Neural cell (in vitro differentiated cells): ENCODE results near the gene DNMT3A. TPM values are rescaled to one million over a fixed set of nuclear protein-coding genes. Genes with fewer than 3 reads are reported as not detected.

Source experiments
- H2AFZ ChIP-seq: fragments of 200-600, 300-800 bp; sonication (generic), shearing (Covaris generic); 2 replicates; pipeline ENCODE4 v1.6.0; 2014; ENCODE audit warnings: low read depth, mild to moderate bottlenecking, antibody characterized with exemption, low read length, moderate library complexity
- H3F3A ChIP-seq: fragments of 200-600 bp; shearing (Covaris generic); 2 replicates; pipeline ENCODE4 v1.6.1; 2016; ENCODE audit warnings: mild to moderate bottlenecking, moderate library complexity, mixed read lengths, antibody characterized with exemption, low read length; ENCODE audit not compliant: insufficient read depth, poor library complexity, severe bottlenecking
- H3K27ac ChIP-seq: fragments of 200-600, 300-800 bp; sonication (generic), shearing (Covaris generic); 2 replicates; pipeline ENCODE4 v1.5.1; 2014; ENCODE audit warnings: mild to moderate bottlenecking, low read length, moderate library complexity
- H3K27me3 ChIP-seq: fragments of 300-800, 200-600 bp; sonication (generic), shearing (Covaris generic); 2 replicates; pipeline ENCODE4 v1.6.0; 2014; ENCODE audit warnings: mild to moderate bottlenecking, low read depth, low read length, moderate library complexity; ENCODE audit not compliant: insufficient read depth
- H3K36me3 ChIP-seq: fragments of 300-800, 200-600 bp; sonication (generic), shearing (Covaris generic); 2 replicates; pipeline ENCODE4 v1.5.1; 2014; ENCODE audit warnings: mild to moderate bottlenecking, antibody characterized with exemption, low read length, moderate library complexity; ENCODE audit not compliant: insufficient read depth
- H3K4me2 ChIP-seq: fragments of 300-800, 200-600 bp; sonication (generic), shearing (Covaris generic); 2 replicates; pipeline ENCODE4 v1.6.0; 2014; ENCODE audit warnings: mild to moderate bottlenecking, low read length
- H3K4me3 ChIP-seq: fragments of 300-800, 200-600 bp; sonication (generic), shearing (Covaris generic); 2 replicates; pipeline ENCODE4 v1.5.1; 2014; ENCODE audit warnings: mild to moderate bottlenecking, low read length, moderate library complexity
- H3K79me2 ChIP-seq: fragments of 200-600 bp; shearing (Covaris generic); replicated peaks from 2 replicates; pipeline ENCODE4 v1.6.0; 2014; ENCODE audit warnings: mild to moderate bottlenecking, low read length, moderate library complexity; ENCODE audit not compliant: insufficient read depth
- H3K9ac ChIP-seq: fragments of 300-800, 200-600 bp; sonication (generic), shearing (Covaris generic); 2 replicates; pipeline ENCODE4 v1.6.1; 2016; ENCODE audit warnings: mild to moderate bottlenecking, low read length, mixed read lengths
- H3K9me2 ChIP-seq: fragments of 200-600 bp; shearing (Covaris generic); 2 replicates; pipeline ENCODE4 v1.6.1; 2016; ENCODE audit warnings: mild to moderate bottlenecking, low read length, mixed read lengths; ENCODE audit not compliant: insufficient read depth
- H3K9me3 ChIP-seq: fragments of 200-600, 300-800 bp; sonication (generic), shearing (Covaris generic); 2 replicates; pipeline ENCODE4 v1.6.1; 2016; ENCODE audit warnings: mild to moderate bottlenecking, mixed run types, low read length, moderate library complexity, mixed read lengths
- H4K20me1 ChIP-seq: fragments of 200-600 bp; shearing (Covaris generic); 2 replicates; pipeline ENCODE4 v1.6.1; 2016; ENCODE audit warnings: mild to moderate bottlenecking, mixed run types; ENCODE audit not compliant: insufficient read depth
- CTCF ChIP-seq: fragments of 450-650 bp; IDR thresholded peaks from 2 replicates; pipeline ENCODE4 v1.5.1; 2014; ENCODE audit warnings: antibody characterized with exemption, mild to moderate bottlenecking, moderate library complexity; ENCODE audit not compliant: poor library complexity, severe bottlenecking
- EP300 ChIP-seq: fragments of 450-650 bp; conservative IDR thresholded peaks from 2 replicates; pipeline ENCODE4 v1.6.1; 2014; ENCODE audit warnings: antibody characterized with exemption, mild to moderate bottlenecking, moderate library complexity; ENCODE audit not compliant: poor library complexity, severe bottlenecking
- EZH2 ChIP-seq: fragments of 200-600, 300-800 bp; shearing (Covaris generic), sonication (generic); IDR thresholded peaks from 2 replicates; pipeline ENCODE4 v1.6.1; 2014; ENCODE audit warnings: antibody characterized with exemption, low read length, borderline replicate concordance, mild to moderate bottlenecking; ENCODE audit not compliant: insufficient read depth, poor library complexity, severe bottlenecking
- MXI1 ChIP-seq: fragments of 450-650 bp; conservative IDR thresholded peaks from 2 replicates; pipeline ENCODE4 v1.6.1; 2014; ENCODE audit warnings: antibody characterized with exemption, mild to moderate bottlenecking; ENCODE audit not compliant: poor library complexity, severe bottlenecking
- POLR2AphosphoS5 ChIP-seq: IDR thresholded peaks from 2 replicates; pipeline ENCODE4 v1.6.1; 2012
- RAD21 ChIP-seq: fragments of 450-650 bp; conservative IDR thresholded peaks from 2 replicates; pipeline ENCODE4 v1.6.1; 2014; ENCODE audit warnings: antibody characterized with exemption, mild to moderate bottlenecking, moderate library complexity
- SMC3 ChIP-seq: fragments of 450-650 bp; conservative IDR thresholded peaks from 2 replicates; pipeline ENCODE4 v1.6.1; 2014; ENCODE audit warnings: antibody characterized with exemption, mild to moderate bottlenecking, moderate library complexity; ENCODE audit not compliant: poor library complexity
- TAF1 ChIP-seq: IDR thresholded peaks from 2 replicates; pipeline ENCODE4 v1.6.1; 2012; ENCODE audit warnings: low read depth
- polyA plus RNA-seq: library from polyadenylated mRNA; depleted of rRNA; stranded (reverse); fragments of >200 nt; gene quantifications from 2 replicates; pipeline ENCODE4 v1.2.3, GENCODE V29; 2014
- TF ChIP-seq, protein P1 (sequence below): IDR thresholded peaks from 2 replicates; pipeline ENCODE4 v1.6.1; 2012; ENCODE audit warnings: borderline replicate concordance

The DNMT3A gene
- polyA plus RNA-seq, 1 donor from 2014 or later, result 33.0 TPM

DNA sequence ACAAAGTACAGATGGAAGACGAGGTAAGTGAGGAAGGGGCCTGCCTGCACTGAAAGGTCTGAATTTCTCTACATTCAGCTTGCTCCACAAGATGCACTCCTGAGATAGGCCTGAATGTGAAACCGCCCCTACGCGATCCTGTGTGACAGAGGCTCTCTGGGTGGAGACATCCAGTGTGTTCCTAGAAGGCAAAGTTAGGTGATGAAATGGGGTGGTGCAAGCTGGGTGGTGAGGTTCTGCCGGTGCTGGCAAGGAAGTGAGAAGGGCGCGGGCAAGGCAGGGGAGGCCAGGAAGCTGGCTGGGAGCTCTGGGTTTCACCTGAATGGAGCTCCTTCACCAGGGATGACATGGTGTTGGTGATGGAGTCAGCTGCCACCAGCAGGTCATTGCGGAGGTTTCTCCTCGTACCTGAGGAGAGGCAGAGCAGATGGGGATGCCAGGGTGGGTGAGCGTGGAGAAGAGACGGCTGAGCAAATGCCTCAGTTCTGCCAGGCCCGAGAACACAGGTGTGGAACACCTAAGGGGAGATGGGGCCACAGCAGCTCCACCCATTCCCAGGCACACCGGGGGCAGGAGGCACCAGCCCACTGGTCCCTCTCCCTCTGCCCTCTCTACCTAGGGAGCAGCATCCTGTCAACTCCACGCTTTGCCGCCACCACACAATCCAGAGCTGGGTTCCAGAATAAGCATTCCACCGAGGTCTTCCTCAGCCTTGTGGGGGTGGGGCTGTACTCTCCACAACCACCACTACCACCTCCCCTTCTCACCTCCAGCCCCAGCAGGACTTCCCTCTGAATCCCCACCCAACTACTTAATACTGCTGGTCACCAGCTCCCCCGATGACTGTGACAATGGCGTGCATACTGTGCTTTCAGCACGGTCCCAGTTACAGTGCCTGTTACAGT, 45.5 kb upstream of the DNMT3A start:
- Histone ChIP-seq H4K20me1 (no peaks in the 10 kb centered on the region), H3K27me3 (no peaks in the 10 kb centered on the region), H3K79me2 (no peaks in the 10 kb centered on the region), H3K9ac (no peak overlapping the region), H3K4me2 (no peak overlapping the region), H3K9me3 (no peaks in the 10 kb centered on the region), H2AFZ (no peak overlapping the region), H3K9me2 (no peaks in the 10 kb centered on the region), H3K4me3 (no peak overlapping the region), H3K36me3 (no peaks in the 10 kb centered on the region), H3K27ac (no peak overlapping the region), H3F3A (no peaks in the 10 kb centered on the region)
- TF ChIP-seq EZH2 (no peak), RAD21 (no peak), SMC3 (no peak), EP300 (no peak), MXI1 (no peak), CTCF (no peak), POLR2AphosphoS5 (no peak), TAF1 (no peak)
- TF ChIP-seq, protein P1, sequence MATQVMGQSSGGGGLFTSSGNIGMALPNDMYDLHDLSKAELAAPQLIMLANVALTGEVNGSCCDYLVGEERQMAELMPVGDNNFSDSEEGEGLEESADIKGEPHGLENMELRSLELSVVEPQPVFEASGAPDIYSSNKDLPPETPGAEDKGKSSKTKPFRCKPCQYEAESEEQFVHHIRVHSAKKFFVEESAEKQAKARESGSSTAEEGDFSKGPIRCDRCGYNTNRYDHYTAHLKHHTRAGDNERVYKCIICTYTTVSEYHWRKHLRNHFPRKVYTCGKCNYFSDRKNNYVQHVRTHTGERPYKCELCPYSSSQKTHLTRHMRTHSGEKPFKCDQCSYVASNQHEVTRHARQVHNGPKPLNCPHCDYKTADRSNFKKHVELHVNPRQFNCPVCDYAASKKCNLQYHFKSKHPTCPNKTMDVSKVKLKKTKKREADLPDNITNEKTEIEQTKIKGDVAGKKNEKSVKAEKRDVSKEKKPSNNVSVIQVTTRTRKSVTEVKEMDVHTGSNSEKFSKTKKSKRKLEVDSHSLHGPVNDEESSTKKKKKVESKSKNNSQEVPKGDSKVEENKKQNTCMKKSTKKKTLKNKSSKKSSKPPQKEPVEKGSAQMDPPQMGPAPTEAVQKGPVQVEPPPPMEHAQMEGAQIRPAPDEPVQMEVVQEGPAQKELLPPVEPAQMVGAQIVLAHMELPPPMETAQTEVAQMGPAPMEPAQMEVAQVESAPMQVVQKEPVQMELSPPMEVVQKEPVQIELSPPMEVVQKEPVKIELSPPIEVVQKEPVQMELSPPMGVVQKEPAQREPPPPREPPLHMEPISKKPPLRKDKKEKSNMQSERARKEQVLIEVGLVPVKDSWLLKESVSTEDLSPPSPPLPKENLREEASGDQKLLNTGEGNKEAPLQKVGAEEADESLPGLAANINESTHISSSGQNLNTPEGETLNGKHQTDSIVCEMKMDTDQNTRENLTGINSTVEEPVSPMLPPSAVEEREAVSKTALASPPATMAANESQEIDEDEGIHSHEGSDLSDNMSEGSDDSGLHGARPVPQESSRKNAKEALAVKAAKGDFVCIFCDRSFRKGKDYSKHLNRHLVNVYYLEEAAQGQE, result no peak

GRCh38 chr2:25385910-25386309, 44.2 kb upstream of the DNMT3A start:
- Histone ChIP-seq H3K4me2 (no peak overlapping the region), H3F3A (no peaks in the 10 kb centered on the region), H3K36me3 (no peaks in the 10 kb centered on the region), H4K20me1 (no peaks in the 10 kb centered on the region), H3K9ac (no peak overlapping the region), H3K27ac (no peak overlapping the region), H3K9me3 (no peaks in the 10 kb centered on the region), H3K79me2 (no peaks in the 10 kb centered on the region), H3K27me3 (no peaks in the 10 kb centered on the region), H2AFZ (no peak overlapping the region), H3K4me3 (no peak overlapping the region), H3K9me2 (no peaks in the 10 kb centered on the region)
- no peak for TF ChIP-seq CTCF
- TF ChIP-seq RAD21, result no peak
- TF ChIP-seq, protein P1, result no peak
- TF ChIP-seq EP300, result no peak
- no peak for TF ChIP-seq SMC3
- no peak for TF ChIP-seq EZH2
- TF ChIP-seq POLR2AphosphoS5, result no peak
- TF ChIP-seq MXI1, result no peak
- TF ChIP-seq TAF1, result no peak
